ENCODE results near the gene TANC2. TPM values are rescaled to one million over a fixed set of nuclear protein-coding genes. Genes with fewer than 3 reads are reported as not detected.

TANC2 gene
- total and polyA plus RNA-seq, 9 of the 15 experiments (the other 6 are each of a cell fraction or from before 2014, with no cell fraction given), result 0.46 to 7.8 (median 4.5) TPM

- TF ChIP-seq TOE1 (IDR thresholded peaks at IDR 0.05; ENCODE audit: borderline replicate concordance), result peak; percentile 86; the same call in 1 of the 2 replicates
- no peak for TF ChIP-seq TOE1 (CRISPR knock-in tag; IDR thresholded peaks at IDR 0.05; ENCODE audit: borderline replicate concordance, low read depth)
- no peak for TF ChIP-seq NBN (IDR thresholded peaks at IDR 0.05; ENCODE audit: low read depth)
- TF ChIP-seq BRD4 (IDR thresholded peaks at IDR 0.05), result no peak
- TF ChIP-seq DIDO1 (tag; IDR thresholded peaks at IDR 0.05; ENCODE audit: low read depth), result peak; percentile 35; the same call in 1 of the 2 replicates
- TF ChIP-seq CREM (IDR thresholded peaks at IDR 0.05; ENCODE audit: low read depth), result peak; percentile 44
- no peak for TF ChIP-seq ZNF561 (CRISPR knock-in tag; conservative IDR thresholded peaks at IDR 0.05)
- TF ChIP-seq L3MBTL2 (IDR thresholded peaks at IDR 0.05), result peak; percentile 98
- TF ChIP-seq RB1 (IDR thresholded peaks at IDR 0.05; ENCODE audit: low read depth), result 0 out of 2 replicates have a peak, but pooled peaks have one; percentile 13
- TF ChIP-seq ZNF584 (CRISPR knock-in tag; IDR thresholded peaks at IDR 0.05; ENCODE audit: low read depth), result peak; percentile 70; the same call in 1 of the 2 replicates
- TF ChIP-seq XRCC5 (IDR thresholded peaks at IDR 0.05; ENCODE audit: low read depth, low read length), result no peak
- no peak for TF ChIP-seq ASH1L (IDR thresholded peaks at IDR 0.05; ENCODE audit: borderline replicate concordance, low read depth, partially characterized antibody)
- TF ChIP-seq SAFB (IDR thresholded peaks at IDR 0.05; ENCODE audit: borderline replicate concordance, low read depth, low read length), result peak; percentile 78; the same call in 1 of the 2 replicates
- peak; percentile 74 for TF ChIP-seq MAX (CRISPR knock-in tag; IDR thresholded peaks at IDR 0.05)
- TF ChIP-seq KLF13 (tag; IDR thresholded peaks at IDR 0.05; ENCODE audit: borderline replicate concordance, low read depth), result 0 out of 2 replicates have a peak, but pooled peaks have one; percentile 33
- TF ChIP-seq RCOR1 (IDR thresholded peaks at IDR 0.05; ENCODE audit: borderline replicate concordance in 1 of 2, low read depth in 2 of 2, low read length in 2 of 2), result 0 out of 4 replicates have a peak, but pooled peaks of 1 of the 2 experiments have one; percentile 13
- TF ChIP-seq ZBTB5 (IDR thresholded peaks at IDR 0.05), result no peak
- no peak for TF ChIP-seq BRCA1 (IDR thresholded peaks at IDR 0.05)
- TF ChIP-seq BRCA1 (CRISPR knock-in tag; IDR thresholded peaks at IDR 0.05), result 0 out of 2 replicates have a peak, but pooled peaks have one; percentile 39
- TF ChIP-seq SP1 (CRISPR knock-in tag; IDR thresholded peaks at IDR 0.05), result peak; percentile 68; the same call in 1 of the 2 replicates
- 0 out of 2 replicates have a peak, but pooled peaks have one; percentile 15 for TF ChIP-seq ZNF449 (CRISPR knock-in tag; IDR thresholded peaks at IDR 0.05)
- peak; percentile 34; the same call in 1 of the 2 replicates for TF ChIP-seq CREB3L1 (IDR thresholded peaks at IDR 0.05; ENCODE audit: borderline replicate concordance, low read depth)
Observed at GRCh38 chr17:62965686-62966425, at the start of gene TANC2 (continued).
